GM13976 (cell line): ENCODE measurements around the gene EIF4B.
"Not testable (repeated sequence)": the region's sequence is repeated elsewhere in the genome, so short reads cannot be mapped to it uniquely, and the experiment has no call there.

Experiments used
- DNase-seq: peaks from one replicate; pipeline ENCODE4 v3.0.0; 2012; ENCODE audit warnings: low spot score
- in situ Hi-C: fragments of 300-500 bp; cut with MboI; formaldehyde crosslinking; loops from one replicate; pipeline ENCODE4 v1.12.0; 2022; ENCODE audit warnings: low sequenced_read_pairs, mixed read lengths, inconsistent platforms; ENCODE audit not compliant: unreplicated experiment
- TF ChIP-seq, protein P1 (sequence below): IDR thresholded peaks from 2 replicates; pipeline ENCODE4 v1.5.1; 2012; ENCODE audit warnings: borderline replicate concordance, mild to moderate bottlenecking; ENCODE audit not compliant: insufficient read depth; ENCODE audit errors: extremely low read depth, missing control alignments, control extremely low read depth

Gene EIF4B

DNA sequence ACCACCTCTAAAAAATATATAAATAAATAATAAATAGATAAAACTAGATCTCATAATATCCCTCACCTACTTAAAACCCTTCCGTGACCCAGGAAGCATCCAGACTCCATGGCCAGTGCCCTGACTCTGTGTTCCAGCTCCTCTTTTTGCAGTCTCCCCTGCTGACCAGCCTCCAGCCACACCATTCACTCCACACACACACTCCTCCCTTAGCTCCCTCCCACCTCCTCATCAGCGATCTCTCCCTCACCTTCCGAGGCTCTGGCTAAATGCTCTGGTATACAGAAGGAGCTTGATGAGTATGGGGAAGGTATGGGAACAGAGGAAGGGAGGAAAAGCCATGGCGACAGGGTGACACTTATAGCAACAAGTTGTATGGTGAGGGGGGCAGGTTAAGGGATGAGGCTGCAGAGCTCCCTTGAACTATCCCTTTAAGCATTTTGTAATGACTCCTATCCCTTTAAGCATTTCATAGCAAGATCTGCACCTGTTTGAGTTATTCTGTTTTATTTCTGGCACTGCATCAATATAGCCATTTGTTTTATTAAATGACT is 26.1 kb upstream of the EIF4B start:
- DNase-seq = no peak
- in situ Hi-C loops = no loop called here
- TF ChIP-seq, protein P1, sequence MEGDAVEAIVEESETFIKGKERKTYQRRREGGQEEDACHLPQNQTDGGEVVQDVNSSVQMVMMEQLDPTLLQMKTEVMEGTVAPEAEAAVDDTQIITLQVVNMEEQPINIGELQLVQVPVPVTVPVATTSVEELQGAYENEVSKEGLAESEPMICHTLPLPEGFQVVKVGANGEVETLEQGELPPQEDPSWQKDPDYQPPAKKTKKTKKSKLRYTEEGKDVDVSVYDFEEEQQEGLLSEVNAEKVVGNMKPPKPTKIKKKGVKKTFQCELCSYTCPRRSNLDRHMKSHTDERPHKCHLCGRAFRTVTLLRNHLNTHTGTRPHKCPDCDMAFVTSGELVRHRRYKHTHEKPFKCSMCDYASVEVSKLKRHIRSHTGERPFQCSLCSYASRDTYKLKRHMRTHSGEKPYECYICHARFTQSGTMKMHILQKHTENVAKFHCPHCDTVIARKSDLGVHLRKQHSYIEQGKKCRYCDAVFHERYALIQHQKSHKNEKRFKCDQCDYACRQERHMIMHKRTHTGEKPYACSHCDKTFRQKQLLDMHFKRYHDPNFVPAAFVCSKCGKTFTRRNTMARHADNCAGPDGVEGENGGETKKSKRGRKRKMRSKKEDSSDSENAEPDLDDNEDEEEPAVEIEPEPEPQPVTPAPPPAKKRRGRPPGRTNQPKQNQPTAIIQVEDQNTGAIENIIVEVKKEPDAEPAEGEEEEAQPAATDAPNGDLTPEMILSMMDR = no peak

- peak; percentile 83 for DNase-seq
- in situ Hi-C loops = no loop called here
- TF ChIP-seq, protein P1 = peak; percentile 96
Observed at GRCh38 chr12:52980650-52981423, 25.4 kb upstream of the EIF4B start.

GRCh38 chr12:52984136-52984535 is 22.1 kb upstream of the EIF4B start:
- TF ChIP-seq, protein P1 = no peak
- no peak for DNase-seq
- in situ Hi-C loops = no loop called here

DNA sequence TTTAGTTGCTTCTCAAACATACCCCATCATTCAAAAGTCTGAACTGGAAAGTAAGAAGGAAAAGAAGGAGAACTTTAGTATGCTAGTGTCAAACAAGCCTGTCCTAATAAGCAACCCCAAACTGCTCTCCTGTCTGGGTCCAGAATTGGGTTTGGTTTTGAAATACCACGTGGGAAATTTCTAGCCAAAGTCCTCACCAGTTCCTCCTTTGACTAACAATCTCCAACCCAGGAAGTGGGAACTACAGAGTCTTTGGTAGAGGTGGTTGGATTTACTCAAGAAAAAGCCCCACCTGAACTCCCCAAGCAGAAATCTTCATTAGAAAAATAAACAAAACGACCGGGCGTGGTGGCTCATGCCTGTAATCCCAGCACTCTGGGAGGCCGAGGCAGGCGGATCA is 17.4 kb upstream of the EIF4B start:
- DNase-seq = no peak
- in situ Hi-C loops = no loop called here
- TF ChIP-seq, protein P1 = no peak

- TF ChIP-seq, protein P1 = no peak
- DNase-seq = no peak
- in situ Hi-C loops = no loop called here
Observed at GRCh38 chr12:52990206-52990605, 16.1 kb upstream of the EIF4B start.

- in situ Hi-C loops, DNase-seq: not testable (repeated sequence)
Observed at GRCh38 chr12:52992240-52992639, 14.0 kb upstream of the EIF4B start.
